Measurements from ENCODE around the gene SCNM1.
"Not testable (repeated sequence)": the region's sequence is repeated elsewhere in the genome, so short reads cannot be mapped to it uniquely, and the experiment has no call there.

SCNM1 gene

DNA sequence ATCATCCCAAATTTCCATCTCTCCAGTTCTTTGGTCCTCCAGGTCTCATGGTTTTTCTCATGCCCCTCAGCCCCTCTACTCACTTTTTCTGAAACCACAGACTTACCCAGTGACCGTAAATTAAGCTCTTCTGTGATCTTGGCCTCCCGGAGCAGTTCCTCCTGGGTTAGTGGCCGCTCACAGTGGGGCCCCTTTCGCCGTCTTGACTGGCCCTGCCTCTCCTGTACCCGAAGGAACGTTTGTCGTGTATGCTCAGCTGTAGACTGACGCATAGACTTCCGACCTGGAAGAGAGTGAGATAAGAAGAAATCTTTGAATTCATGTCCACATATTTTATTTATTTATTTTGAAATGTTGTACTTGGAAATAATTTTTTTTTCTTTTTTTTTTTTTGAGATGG, 18.3 kb downstream of the SCNM1 start:
- Histone ChIP-seq H3K9me3 (no peaks in the 10 kb centered on the region; the same call in 1 of the 2 replicates), H3K36me3 (peaks cover 57% of the 10 kb centered on the region), H3K4me1 (no peaks in the 10 kb centered on the region), H3K27me3 (no peaks in the 10 kb centered on the region), H3K4me3 (ENCODE audit: low read depth, low read length) (no peak overlapping the region)
- no peak for TF ChIP-seq CTCF (IDR thresholded peaks at IDR 0.05; ENCODE audit: low read depth, low read length)
- no peak for DNase-seq

DNA sequence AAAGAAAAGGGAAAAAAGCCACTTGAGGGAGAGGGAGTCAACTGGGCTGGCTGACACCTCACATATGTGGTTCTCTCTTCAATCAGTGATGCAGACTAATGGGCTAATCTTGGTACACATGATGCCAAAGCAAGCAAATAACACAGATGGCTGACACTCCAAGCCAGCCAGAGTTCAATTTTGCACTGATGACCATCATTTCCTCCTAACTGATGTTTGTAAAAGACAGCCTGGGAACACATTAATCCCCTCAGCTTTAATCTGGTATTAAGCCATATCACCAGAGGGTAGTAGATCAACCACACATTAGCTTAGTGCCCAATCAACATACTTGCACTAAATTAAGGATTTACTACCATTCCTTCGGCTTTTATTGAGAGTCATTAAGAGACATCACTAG, 21.3 kb downstream of the SCNM1 start:
- Histone ChIP-seq H3K27me3 (no peaks in the 10 kb centered on the region), H3K36me3 (peaks cover 35% of the 10 kb centered on the region), H3K4me1 (no peaks in the 10 kb centered on the region), H3K9me3 (no peaks in the 10 kb centered on the region), H3K4me3 (ENCODE audit: low read depth, low read length) (no peak overlapping the region)
- TF ChIP-seq CTCF (IDR thresholded peaks at IDR 0.05; ENCODE audit: low read depth, low read length) = no peak
- no peak for DNase-seq

DNA sequence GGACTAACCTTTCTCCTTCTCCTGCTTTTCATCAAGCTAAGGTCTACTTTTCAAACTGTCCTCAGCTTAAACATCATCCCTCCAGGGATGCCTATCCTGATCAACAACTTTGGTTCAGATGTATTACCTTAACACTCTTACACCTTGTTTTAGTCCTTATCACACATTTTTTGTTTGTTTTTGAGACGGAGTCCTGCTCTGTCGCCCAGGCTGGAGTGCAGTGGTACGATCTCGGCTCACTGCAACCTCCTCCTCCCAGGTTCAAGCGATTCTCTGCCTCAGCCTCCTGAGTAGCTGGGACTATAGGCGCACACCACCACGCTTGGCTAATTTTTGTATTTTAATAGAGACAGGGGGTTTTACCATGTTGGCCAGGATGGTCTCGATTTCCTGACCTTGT, 22.7 kb downstream of the SCNM1 start:
- H3K9me3 ChIP-seq, H3K4me1 ChIP-seq, DNase-seq, H3K27me3 ChIP-seq: not testable (repeated sequence)
- Histone ChIP-seq H3K4me3 (ENCODE audit: low read depth, low read length) (peak overlapping the region; percentile 79), H3K36me3 (peaks cover 23% of the 10 kb centered on the region)

DNA sequence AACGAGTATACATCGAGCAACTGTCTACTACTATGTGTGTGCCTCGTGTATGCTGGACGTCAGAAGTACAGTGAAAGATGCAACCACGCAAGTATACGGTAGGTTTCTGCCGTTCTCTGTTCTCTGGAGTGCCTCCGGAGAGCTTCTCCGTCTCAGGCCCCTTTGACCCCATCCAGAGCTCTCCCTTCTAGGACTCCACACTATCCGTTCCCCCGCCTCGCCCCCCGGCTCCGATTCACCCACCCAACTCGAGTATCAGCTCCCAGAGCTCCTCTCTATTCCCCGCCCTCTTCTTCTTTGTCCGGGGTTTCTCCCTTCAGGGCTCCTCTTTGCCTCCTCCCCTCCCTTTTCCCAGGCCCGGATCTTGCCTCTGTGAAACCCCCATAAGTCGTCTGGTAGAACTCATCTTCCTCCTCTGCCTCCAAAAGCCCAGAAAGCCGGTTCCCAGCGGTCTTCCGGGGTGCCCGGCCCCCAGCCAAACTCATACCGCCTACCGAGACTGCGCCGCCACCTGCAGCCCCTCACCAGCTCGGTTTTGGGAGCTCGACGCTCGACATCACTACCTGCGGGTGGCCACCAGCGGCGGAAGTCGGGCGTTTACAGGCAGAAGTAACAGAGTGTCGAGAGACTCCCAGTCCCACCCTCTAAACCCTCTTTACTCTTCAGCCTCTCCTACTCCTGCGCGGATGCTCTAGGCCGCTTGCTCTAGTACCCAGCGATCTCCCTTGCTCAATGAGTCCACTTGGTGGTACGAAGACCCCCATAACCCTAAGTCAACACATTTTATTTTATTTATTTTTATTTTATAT, 23.9 kb downstream of the SCNM1 start, which contains the start of gene VPS72:
Gene VPS72, minus strand, starts transcription at position 561 of the 809 bp plus-strand sequence. Its CDS starts 76 bp downstream, at position 485.
- Histone ChIP-seq H3K27me3 (no peaks in the 10 kb centered on the region), H3K36me3 (peaks cover 13% of the 10 kb centered on the region), H3K4me1 (no peaks in the 10 kb centered on the region), H3K9me3 (no peaks in the 10 kb centered on the region), H3K4me3 (ENCODE audit: low read depth, low read length) (peak within 1 kb of the TSS; percentile 79)
- peak; percentile 89 for DNase-seq
- no peak for TF ChIP-seq CTCF (IDR thresholded peaks at IDR 0.05; ENCODE audit: low read depth, low read length)

- Histone ChIP-seq H3K9me3 (no peaks in the 10 kb centered on the region), H3K36me3 (no peaks in the 10 kb centered on the region), H3K4me1 (no peaks in the 10 kb centered on the region), H3K4me3 (ENCODE audit: low read depth, low read length) (no peak overlapping the region), H3K27me3 (no peaks in the 10 kb centered on the region)
- no peak for DNase-seq
- no peak for TF ChIP-seq CTCF (IDR thresholded peaks at IDR 0.05; ENCODE audit: low read depth, low read length)
Measured at GRCh38 chr1:151192047-151192446, 26.1 kb downstream of the SCNM1 start.

- no peaks in the 10 kb centered on the region for H3K36me3 ChIP-seq
- no peak for TF ChIP-seq CTCF (IDR thresholded peaks at IDR 0.05; ENCODE audit: low read depth, low read length)
- no peaks in the 10 kb centered on the region for H3K27me3 ChIP-seq
- no peak overlapping the region for H3K4me3 ChIP-seq (ENCODE audit: low read depth, low read length)
- no peak for DNase-seq
- H3K4me1 ChIP-seq = no peaks in the 10 kb centered on the region
- no peaks in the 10 kb centered on the region for H3K9me3 ChIP-seq
Measured at GRCh38 chr1:151193304-151193703, 27.4 kb downstream of the SCNM1 start.

Measured in BE2C (cell line).